Kidney epithelial cell (primary cell): ENCODE data around the gene CHD1. TPM values are rescaled to one million over a fixed set of nuclear protein-coding genes. Genes with fewer than 3 reads are reported as not detected.

Experiments used
- DNase-seq: peaks from one replicate; pipeline ENCODE4 v3.0.0-alpha.2; 2010; ENCODE audit warnings: low read depth
- H3K27me3 ChIP-seq: 2 replicates; pipeline ENCODE4 v1.6.0; 2011; ENCODE audit warnings: low read length; ENCODE audit not compliant: control insufficient read depth, insufficient read depth
- H3K36me3 ChIP-seq: 2 replicates; pipeline ENCODE4 v1.5.1; 2011; ENCODE audit warnings: low read length; ENCODE audit not compliant: control insufficient read depth, insufficient read depth
- H3K4me3 ChIP-seq: 2 replicates; pipeline ENCODE4 v1.5.1; 2011; ENCODE audit warnings: low read depth, mild to moderate bottlenecking, control low read depth, low read length
- CTCF ChIP-seq: IDR thresholded peaks from 2 replicates; pipeline ENCODE4 v1.5.1; 2011; ENCODE audit warnings: mild to moderate bottlenecking, moderate library complexity, low read length, control low read depth, inconsistent platforms; ENCODE audit not compliant: insufficient read depth, poor library complexity, severe bottlenecking
- total RNA-seq: library from RNA; depleted of rRNA; stranded (reverse); fragments of >200 nt; gene quantifications from 2 replicates; pipeline ENCODE4 v1.2.3, GENCODE V29; 2015

CHD1 gene
- total RNA-seq, 1 donor from 2014 or later = 43.7 TPM

- Histone ChIP-seq H3K27me3 (no peaks in the 10 kb centered on the region), H3K4me3 (no peak overlapping the region), H3K36me3 (no peaks in the 10 kb centered on the region)
- DNase-seq = no peak
- TF ChIP-seq CTCF = no peak
These were observed 40.6 kb upstream of the CHD1 start for GRCh38 chr5:98969400-98969799.

- no peak for DNase-seq
- Histone ChIP-seq H3K27me3 (no peaks in the 10 kb centered on the region), H3K4me3 (no peak overlapping the region), H3K36me3 (no peaks in the 10 kb centered on the region)
- TF ChIP-seq CTCF = no peak
These were observed 39.3 kb upstream of the CHD1 start for GRCh38 chr5:98968056-98968564.

GRCh38 chr5:98965226-98965625 lies 36.4 kb upstream of the CHD1 start:
- no peak for DNase-seq
- TF ChIP-seq CTCF = no peak
- Histone ChIP-seq H3K36me3 (no peaks in the 10 kb centered on the region), H3K27me3 (no peaks in the 10 kb centered on the region), H3K4me3 (no peak overlapping the region)

- DNase-seq = no peak
- no peaks in the 10 kb centered on the region for H3K27me3 ChIP-seq
- H3K4me3 ChIP-seq = no peak overlapping the region
- H3K36me3 ChIP-seq = no peaks in the 10 kb centered on the region
- no peak for TF ChIP-seq CTCF
These were observed 35.8 kb upstream of the CHD1 start for GRCh38 chr5:98964621-98965020.

- Histone ChIP-seq H3K36me3 (no peaks in the 10 kb centered on the region), H3K27me3 (no peaks in the 10 kb centered on the region), H3K4me3 (no peak overlapping the region)
- no peak for DNase-seq
- no peak for TF ChIP-seq CTCF
These were observed 34.2 kb upstream of the CHD1 start for GRCh38 chr5:98963019-98963418.

- no peak for DNase-seq
- TF ChIP-seq CTCF = no peak
- H3K36me3 ChIP-seq = no peaks in the 10 kb centered on the region
- H3K27me3 ChIP-seq = no peaks in the 10 kb centered on the region
- no peak overlapping the region for H3K4me3 ChIP-seq
These were observed 33.8 kb upstream of the CHD1 start for GRCh38 chr5:98962587-98962986.
